OCI-LY3 (cell line): ENCODE data around the gene GABRR3.

Experiments
- H2AFZ ChIP-seq: fragments of 200-600, 300-600 bp; shearing (Covaris generic); 2 replicates; pipeline ENCODE4 v1.6.0; 2014; ENCODE audit warnings: antibody characterized with exemption, low read depth, low read length
- H3K27ac ChIP-seq: fragments of 200-600, 300-600 bp; sonication (generic); 2 replicates; pipeline ENCODE4 v1.5.1; 2014; ENCODE audit warnings: mild to moderate bottlenecking, low read length, moderate library complexity, mixed read lengths
- H3K27me3 ChIP-seq: fragments of 200-600, 300-600 bp; sonication (generic); 2 replicates; pipeline ENCODE4 v1.6.1; 2014; ENCODE audit warnings: low read depth, low read length, mixed read lengths
- H3K36me3 ChIP-seq: fragments of 200-600, 300-600 bp; sonication (generic); replicated peaks from 2 replicates; pipeline ENCODE3; 2014; ENCODE audit warnings: low read depth, low read length, mixed read lengths
- H3K4me1 ChIP-seq: fragments of 300-600, 200-600 bp; sonication (generic); 2 replicates; pipeline ENCODE4 v1.6.1; 2014; ENCODE audit warnings: low read length, mixed read lengths
- H3K4me2 ChIP-seq: fragments of 200-600, 300-600 bp; sonication (generic); 2 replicates; pipeline ENCODE4 v1.6.1; 2014; ENCODE audit warnings: low read length, mixed read lengths
- H3K4me3 ChIP-seq: fragments of 300-600, 200-600 bp; sonication (generic); 2 replicates; pipeline ENCODE4 v1.5.1; 2014; ENCODE audit warnings: antibody characterized with exemption, mild to moderate bottlenecking, low read length, moderate library complexity
- H3K79me2 ChIP-seq: fragments of 300-600, 200-600 bp; shearing (Covaris generic); 2 replicates; pipeline ENCODE4 v1.6.1; 2014; ENCODE audit warnings: mild to moderate bottlenecking, low read length, mixed read lengths
- H3K9ac ChIP-seq: fragments of 300-600, 200-600 bp; shearing (Covaris generic); 2 replicates; pipeline ENCODE4 v1.6.0; 2014; ENCODE audit warnings: mild to moderate bottlenecking, low read length, moderate library complexity
- H3K9me3 ChIP-seq: fragments of 200-600, 300-600 bp; shearing (Covaris generic); 2 replicates; pipeline ENCODE4 v1.6.1; 2014; ENCODE audit warnings: low read length, mixed read lengths; ENCODE audit not compliant: insufficient read depth
- H4K20me1 ChIP-seq: fragments of 200-600, 300-600 bp; sonication (generic); 2 replicates; pipeline ENCODE4 v1.6.1; 2016; ENCODE audit warnings: low read length, mixed read lengths; ENCODE audit not compliant: insufficient read depth
- EZH2phosphoT487 ChIP-seq: fragments of 200-600 bp; shearing (Covaris generic); IDR thresholded peaks from 2 replicates; pipeline ENCODE4 v1.6.1; 2018; ENCODE audit warnings: antibody characterized with exemption, mixed run types, low read depth
- TF ChIP-seq, protein P1 (sequence below): fragments of 200-600, 300-600 bp; sonication (generic); IDR thresholded peaks from 2 replicates; pipeline ENCODE4 v1.5.1; 2014; ENCODE audit warnings: antibody characterized with exemption, low read length, low read depth

The GABRR3 gene

DNA sequence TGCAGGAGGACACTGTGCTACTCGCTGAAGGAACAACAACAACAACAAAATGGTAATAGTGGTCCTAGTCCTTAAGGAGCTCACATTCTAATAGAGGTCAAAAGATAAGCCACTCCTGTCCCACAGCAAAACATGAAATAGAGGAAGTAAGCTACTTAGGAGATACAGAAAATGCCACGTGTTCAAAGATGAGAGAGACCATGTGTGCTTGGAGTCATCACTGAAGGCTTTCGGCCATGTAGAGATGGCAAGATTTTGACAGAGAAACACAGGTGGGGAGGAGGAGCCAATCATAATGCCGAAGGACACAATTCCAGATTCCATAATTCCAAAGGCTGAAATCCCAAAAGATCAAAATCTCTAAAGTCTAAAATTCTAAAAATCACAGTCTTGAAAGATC, 38.1 kb downstream of the GABRR3 start:
- Histone ChIP-seq H3K4me1 (no peaks in the 10 kb centered on the region), H3K9me3 (no peaks in the 10 kb centered on the region), H4K20me1 (no peaks in the 10 kb centered on the region), H3K36me3 (no peaks in the 10 kb centered on the region), H3K9ac (no peak overlapping the region), H3K79me2 (no peaks in the 10 kb centered on the region), H3K27ac (no peak overlapping the region), H3K4me2 (no peak overlapping the region), H3K27me3 (no peaks in the 10 kb centered on the region), H2AFZ (no peak overlapping the region; the same call in 1 of the 2 replicates), H3K4me3 (no peak overlapping the region)
- TF ChIP-seq EZH2phosphoT487, result no peak
- TF ChIP-seq, protein P1, sequence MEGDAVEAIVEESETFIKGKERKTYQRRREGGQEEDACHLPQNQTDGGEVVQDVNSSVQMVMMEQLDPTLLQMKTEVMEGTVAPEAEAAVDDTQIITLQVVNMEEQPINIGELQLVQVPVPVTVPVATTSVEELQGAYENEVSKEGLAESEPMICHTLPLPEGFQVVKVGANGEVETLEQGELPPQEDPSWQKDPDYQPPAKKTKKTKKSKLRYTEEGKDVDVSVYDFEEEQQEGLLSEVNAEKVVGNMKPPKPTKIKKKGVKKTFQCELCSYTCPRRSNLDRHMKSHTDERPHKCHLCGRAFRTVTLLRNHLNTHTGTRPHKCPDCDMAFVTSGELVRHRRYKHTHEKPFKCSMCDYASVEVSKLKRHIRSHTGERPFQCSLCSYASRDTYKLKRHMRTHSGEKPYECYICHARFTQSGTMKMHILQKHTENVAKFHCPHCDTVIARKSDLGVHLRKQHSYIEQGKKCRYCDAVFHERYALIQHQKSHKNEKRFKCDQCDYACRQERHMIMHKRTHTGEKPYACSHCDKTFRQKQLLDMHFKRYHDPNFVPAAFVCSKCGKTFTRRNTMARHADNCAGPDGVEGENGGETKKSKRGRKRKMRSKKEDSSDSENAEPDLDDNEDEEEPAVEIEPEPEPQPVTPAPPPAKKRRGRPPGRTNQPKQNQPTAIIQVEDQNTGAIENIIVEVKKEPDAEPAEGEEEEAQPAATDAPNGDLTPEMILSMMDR, result no peak

DNA sequence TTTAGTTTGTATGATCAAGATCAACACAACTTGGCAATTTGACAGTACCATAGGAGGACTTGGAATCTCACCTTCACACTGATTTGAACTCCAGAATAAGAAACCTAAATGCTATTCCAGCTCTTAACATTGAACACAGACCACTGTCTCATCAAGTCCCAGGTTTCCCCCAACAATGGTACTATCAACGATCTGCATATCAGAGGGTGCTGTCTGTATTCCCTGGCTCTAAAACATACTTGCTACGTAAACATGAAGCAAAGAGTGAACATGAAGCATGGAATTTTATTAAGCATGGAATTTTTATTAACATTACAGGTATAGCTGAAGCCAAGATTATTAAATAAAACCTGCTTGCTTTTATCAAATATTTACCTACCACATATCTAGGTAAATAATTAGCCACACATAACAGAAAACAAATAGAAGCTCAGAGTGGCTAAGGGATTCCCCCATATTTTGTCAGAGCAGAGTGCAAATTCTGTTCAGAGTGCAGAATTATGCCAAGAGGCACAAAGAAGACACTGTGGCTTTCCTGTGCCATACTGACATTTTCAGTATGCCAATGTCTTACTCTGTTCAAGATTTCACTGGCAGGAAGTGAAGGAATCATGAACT, 40.7 kb downstream of the GABRR3 start:
- Histone ChIP-seq H2AFZ (no peak overlapping the region), H3K27me3 (no peaks in the 10 kb centered on the region), H4K20me1 (no peaks in the 10 kb centered on the region), H3K36me3 (no peaks in the 10 kb centered on the region), H3K4me3 (no peak overlapping the region), H3K27ac (no peak overlapping the region), H3K9me3 (no peaks in the 10 kb centered on the region), H3K79me2 (no peaks in the 10 kb centered on the region), H3K4me2 (no peak overlapping the region), H3K4me1 (peaks cover 14% of the 10 kb centered on the region), H3K9ac (no peak overlapping the region)
- TF ChIP-seq EZH2phosphoT487, result no peak
- TF ChIP-seq, protein P1, result no peak

DNA sequence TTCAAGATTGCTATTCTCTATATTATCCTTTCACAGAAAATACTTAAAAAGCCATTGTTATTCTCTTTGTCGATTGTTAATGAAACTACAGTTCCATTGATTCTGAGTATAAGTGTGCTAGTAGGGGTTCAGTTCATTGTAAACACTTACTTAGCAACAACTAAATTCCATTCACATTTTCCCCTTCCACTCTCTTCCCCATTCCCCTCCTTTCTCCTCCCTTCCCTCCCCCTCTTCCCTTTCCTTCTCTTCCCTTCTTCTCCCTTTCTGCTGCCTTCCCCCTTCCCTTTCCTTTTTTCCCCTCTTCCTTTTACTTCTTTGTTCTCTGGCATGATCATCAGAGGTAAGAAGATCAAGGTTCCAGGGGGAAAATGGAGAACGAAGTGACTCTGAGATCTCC, 41.6 kb downstream of the GABRR3 start:
- Histone ChIP-seq H3K79me2 (no peaks in the 10 kb centered on the region), H3K4me3 (no peak overlapping the region), H2AFZ (no peak overlapping the region), H3K9me3 (no peaks in the 10 kb centered on the region), H3K4me2 (no peak overlapping the region), H3K4me1 (peaks cover 14% of the 10 kb centered on the region), H3K9ac (no peak overlapping the region), H3K27ac (no peak overlapping the region), H3K36me3 (no peaks in the 10 kb centered on the region), H4K20me1 (no peaks in the 10 kb centered on the region), H3K27me3 (no peaks in the 10 kb centered on the region)
- TF ChIP-seq, protein P1, result no peak
- no peak for TF ChIP-seq EZH2phosphoT487

DNA sequence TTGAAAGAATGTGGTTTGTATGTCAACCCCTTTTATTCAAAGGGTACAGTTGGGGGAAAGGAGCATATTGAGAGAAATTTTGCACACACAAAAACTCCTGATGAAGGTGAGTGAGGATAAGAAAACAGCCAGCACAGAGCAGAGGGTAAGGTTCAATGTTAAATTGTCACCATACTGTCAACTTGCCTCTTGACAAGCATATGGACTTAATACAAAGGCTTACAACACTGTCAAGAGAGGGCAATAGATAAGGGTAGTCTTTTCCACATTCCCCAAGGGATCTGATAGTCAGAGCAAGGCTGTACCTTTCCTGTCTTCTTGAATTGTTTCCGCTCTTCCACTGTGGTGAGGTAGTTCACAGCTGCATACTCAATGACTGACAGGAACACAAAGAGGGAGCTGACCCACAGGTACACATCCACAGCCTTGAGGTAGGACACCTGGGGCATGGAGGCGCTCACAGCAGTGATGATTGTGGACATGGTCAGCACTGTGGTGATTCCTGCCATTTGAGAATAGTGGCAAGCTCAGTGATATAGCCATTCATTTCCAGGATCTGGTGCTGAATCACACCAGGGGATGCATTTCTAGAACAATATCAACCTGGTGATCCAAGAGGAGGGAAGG, 42.5 kb downstream of the GABRR3 start:
- TF ChIP-seq, protein P1, result no peak
- TF ChIP-seq EZH2phosphoT487, result no peak
- Histone ChIP-seq H3K9ac (no peak overlapping the region), H3K4me3 (no peak overlapping the region), H3K9me3 (no peaks in the 10 kb centered on the region), H2AFZ (no peak overlapping the region), H3K4me1 (peaks cover 14% of the 10 kb centered on the region), H3K4me2 (no peak overlapping the region), H3K27ac (no peak overlapping the region), H3K27me3 (no peaks in the 10 kb centered on the region), H4K20me1 (no peaks in the 10 kb centered on the region), H3K36me3 (no peaks in the 10 kb centered on the region), H3K79me2 (no peaks in the 10 kb centered on the region)
